Activated T-cell treated with anti-CD3 and anti-CD28 coated beads for 4 hours (primary cell): ENCODE data around the gene CACNA1B.

ENCODE experiments used
- DNase-seq: peaks from one replicate; pipeline ENCODE4 v3.0.0-alpha.2; 2020

CACNA1B gene

DNA sequence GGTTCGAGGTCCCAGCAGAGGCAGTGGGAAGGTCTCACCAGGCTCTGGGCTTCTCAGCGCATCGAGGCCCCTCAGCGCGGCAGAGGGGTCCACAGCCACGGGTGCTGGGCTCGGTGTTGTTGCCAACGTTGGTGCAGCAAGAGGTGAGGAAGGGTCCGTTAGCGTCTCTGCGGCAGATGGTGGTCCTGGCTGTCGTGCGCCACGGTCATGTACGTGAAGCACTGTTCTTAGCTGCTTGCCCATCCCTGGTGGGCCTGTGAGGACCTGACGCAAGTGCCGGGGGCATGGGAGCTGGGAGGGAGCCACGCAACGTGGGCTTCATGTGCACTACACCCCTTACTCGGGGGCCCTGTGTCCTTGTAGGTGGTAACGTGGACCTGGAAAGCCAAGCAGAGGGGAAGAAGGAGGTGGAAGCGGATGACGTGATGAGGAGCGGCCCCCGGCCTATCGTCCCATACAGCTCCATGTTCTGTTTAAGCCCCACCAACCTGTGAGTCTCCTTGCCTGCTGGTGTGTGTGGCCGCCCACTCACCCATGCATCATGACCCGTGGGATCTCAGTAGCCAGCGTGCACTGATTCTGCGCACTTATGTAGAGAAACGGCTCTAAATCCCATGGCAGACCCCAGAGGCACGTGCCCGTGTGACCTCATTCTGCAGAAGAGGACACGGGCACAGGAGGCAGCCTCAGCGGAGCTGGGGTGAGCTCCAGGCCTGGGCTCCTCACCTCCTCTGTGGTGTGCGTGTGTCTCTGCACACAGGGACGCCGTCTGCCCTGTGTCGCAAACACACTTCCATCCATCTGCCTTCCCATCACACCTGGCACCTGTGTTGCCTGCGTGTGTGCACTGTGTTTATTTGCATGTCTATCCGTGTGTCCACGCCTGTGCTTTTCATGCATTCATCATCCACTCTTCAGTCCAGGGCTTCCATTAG is 166.1 kb downstream of the CACNA1B start:
- no peak for DNase-seq

DNA sequence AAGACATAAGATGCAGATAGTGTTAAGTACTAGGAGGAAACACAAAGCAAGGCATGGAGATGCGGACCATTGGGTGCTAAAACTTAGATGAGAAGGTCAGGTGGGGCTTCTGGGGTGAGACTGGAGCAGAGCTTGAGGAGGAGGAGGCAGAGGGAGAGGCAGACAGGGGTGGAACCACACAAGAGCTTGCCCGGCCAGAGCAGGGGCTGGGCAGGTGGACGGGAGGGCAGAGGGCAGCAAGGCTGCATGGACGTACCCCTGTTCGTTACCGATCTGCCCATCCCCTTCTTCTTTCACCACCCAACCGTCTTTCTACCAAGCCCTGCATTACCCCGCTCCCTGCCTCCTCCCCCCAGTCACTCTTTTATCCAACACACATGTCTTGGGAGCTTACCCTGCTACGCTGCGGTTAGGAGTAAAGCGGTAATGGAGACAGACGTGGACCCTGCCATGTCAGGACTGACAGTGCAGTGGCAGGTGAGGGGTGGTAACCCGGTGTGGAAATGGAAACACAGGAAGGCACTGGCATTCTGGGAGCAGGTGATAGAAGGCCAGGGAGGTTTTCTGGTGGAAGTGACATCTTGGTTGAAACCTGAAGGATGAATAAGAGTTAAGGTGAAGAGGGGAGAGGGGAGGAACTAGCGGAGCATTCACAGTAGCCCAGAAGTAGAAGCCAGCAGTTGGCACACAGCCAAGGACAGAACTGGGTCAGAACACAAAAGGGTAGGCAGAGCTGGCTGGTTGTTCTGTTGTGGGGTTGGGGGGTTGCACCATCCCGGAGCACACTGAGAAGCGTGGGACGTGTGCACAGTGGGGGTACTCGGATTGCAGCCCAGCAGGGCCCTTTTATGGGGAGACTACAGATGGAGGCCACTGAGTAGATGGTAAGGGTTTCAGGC is 167.2 kb downstream of the CACNA1B start:
- no peak for DNase-seq

DNA sequence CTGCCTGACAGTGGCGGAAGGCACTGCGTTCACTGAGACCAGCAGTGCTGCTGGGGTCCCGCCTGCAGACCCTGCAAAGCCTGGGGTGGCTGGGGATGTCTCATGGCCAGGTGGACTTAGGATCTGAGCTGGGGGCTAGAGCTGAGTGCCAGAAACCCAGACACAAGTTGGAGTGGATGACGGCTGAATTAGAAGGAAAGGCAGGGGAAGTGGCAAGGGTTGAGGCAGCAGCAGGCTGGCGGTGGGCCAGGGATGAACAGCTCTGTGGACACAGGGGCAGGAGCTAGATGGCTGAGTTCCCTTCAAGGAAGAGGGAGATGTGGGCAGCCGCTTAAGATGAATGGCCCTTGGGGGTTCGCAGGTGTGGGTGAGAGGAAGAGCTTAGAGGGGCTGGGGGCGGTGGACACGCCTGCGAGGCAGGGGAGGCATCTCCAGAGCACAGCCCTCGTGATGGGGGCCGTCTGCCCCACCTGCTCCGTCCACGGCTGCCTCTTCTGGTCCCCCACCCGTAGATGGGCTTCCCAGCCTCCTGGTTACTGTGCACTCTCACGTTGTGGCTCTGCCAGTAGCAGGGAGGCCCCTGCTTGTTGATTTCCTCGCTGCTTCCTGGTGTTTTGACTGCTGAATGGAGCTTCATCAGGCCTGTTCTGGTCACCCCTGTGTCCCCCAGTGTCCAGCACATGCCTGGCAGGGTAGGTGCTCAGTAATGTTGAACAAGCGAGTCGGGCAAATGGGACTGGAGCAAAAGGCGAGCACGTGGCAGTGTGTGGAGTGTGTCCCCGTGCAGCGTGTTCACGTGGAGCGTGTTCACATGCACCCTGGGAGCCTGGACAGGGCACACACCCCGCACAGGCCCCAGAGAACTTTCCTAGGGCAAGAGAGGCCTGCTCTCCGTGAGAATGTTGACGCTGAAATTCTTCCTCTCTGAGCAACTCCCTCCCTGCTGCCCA is 168.2 kb downstream of the CACNA1B start:
- no peak for DNase-seq

DNA sequence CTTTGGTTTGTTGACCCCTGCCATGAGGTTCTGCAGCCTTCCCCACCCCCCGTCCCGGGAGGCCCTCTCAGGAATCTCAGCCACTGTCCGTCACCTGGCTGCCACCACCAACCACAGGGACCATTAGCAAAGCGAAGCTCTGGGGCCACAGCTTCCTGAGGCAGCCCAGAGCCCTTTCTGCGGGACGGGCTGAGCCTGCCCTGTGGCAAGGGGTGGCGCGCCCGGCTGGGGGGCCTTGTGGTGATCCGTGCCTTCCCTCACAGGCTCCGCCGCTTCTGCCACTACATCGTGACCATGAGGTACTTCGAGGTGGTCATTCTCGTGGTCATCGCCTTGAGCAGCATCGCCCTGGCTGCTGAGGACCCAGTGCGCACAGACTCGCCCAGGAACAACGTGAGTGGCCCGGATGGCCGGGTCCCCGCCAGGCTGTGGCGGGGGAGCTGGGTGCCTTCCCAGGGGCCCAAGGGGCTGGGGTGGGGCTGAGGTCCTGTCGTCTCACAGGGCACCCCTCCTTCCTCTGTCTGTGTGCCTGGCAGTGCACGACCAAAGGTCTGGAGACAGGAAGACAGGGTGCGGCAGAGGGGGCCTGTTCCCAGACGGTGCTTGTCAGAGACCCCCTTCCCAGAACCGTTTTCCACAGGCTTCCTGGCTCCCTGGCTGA is 169.2 kb downstream of the CACNA1B start:
- no peak for DNase-seq

DNA sequence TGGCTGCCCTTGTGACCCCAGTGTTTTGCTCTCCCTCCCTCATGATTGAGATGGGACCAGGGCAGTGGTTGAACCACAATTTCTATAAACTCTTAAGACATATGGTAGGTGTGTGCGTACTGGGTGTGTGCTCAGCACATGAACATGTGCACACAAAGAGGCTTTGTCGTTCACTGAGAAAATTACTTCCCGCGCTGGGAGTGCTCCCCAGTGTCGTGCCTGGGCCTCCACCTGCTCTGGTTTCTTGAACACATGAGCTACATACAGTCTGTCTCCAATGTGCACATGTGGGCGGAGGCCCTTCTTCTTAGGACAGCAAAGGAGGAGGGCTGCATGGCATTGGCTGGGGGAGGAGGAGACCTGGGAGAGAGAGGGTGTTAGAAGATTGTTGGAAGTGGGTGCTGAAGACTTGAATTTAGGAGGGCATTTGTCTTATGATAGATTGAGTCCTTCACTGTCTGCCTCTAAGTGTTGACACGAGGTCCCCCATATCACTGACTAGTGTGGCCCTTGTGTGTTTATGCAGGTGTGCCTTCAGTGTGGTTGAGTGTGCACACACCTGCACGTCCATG is 170.0 kb downstream of the CACNA1B start:
- DNase-seq, result no peak

DNA sequence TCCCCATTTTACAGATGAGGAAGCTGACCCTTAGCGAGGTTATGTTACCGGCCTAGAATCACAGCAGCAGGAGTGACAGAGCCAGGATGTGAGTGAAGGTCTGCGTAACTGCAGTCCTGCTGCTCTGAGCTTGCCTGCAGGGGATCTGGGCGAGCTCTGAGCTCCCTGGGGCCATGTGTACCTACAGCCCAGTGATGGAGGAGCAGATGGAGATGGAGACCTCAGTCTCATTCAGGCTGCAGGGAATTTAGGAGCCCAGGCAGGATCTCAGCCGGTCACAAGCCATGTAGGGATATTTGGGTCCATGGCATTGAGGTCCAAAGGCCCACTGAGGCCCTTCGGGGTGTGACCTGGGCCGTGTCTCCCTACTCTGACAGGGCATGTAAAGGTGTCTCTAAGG is 170.6 kb downstream of the CACNA1B start:
- DNase-seq, result no peak

DNA sequence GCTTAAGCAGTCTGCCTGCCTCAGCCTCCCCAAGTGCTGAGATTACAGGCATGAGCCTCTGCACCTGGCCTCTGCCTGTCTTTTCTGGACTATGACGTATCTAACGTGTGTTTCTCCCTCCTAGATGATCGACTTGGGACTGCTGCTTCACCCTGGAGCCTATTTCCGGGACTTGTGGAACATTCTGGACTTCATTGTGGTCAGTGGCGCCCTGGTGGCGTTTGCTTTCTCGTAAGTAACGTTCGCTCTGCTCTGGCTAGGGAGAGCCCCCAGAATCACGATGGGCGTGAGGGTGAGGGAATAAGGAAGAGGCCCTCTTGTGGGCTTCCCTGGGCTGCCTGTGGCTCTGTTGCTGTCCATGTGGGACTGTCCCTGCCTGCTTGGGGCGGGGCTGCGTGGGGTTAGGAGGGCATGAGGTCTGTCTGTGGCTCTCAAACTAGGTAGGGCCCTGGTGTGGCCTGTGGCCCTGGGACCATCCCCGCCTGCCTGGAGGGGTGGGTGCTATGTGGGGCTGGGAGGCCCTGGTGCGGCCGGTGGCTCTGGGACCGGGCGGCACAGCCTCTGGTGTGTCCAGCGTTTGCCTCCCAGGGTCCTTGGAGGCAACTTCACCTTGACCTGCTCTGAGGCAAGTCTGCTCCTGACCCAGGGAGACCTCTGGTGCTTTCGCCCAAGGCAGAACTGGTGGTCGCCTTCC is 171.7 kb downstream of the CACNA1B start:
- no peak for DNase-seq

DNA sequence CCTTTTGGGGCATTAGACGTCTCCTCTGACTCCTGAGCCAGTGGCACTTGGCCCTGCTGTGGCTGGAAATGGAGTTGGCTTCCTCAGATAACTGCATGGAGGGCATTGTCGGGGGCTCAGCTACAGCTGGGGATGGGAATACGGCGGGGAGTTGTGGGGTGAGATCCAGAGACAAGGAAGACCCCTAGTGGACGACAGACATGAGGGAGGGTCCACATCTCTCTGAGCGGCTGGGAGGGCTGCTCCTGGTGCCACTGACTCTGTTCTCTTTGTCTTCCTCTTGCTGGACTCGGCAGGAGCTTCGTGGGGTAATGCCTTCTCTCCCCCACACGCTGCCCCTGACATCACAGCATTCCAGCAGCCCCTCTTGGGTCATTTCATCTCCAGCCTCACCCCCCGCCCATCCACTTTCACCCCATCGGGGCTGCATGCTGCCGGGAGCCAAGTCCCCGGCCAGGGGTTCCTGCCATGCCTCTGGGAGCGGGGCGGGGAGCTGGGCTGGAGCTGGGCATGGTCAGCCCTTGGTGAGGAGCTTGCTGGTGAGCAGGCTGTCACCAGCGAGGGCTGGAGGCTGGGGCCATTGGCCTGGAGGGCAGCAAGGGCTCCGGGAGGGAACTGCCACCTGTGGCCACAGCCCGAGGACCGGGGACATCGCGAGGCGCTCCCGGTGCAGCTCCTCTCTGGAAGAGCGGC is 172.3 kb downstream of the CACNA1B start:
- DNase-seq, result no peak

DNA sequence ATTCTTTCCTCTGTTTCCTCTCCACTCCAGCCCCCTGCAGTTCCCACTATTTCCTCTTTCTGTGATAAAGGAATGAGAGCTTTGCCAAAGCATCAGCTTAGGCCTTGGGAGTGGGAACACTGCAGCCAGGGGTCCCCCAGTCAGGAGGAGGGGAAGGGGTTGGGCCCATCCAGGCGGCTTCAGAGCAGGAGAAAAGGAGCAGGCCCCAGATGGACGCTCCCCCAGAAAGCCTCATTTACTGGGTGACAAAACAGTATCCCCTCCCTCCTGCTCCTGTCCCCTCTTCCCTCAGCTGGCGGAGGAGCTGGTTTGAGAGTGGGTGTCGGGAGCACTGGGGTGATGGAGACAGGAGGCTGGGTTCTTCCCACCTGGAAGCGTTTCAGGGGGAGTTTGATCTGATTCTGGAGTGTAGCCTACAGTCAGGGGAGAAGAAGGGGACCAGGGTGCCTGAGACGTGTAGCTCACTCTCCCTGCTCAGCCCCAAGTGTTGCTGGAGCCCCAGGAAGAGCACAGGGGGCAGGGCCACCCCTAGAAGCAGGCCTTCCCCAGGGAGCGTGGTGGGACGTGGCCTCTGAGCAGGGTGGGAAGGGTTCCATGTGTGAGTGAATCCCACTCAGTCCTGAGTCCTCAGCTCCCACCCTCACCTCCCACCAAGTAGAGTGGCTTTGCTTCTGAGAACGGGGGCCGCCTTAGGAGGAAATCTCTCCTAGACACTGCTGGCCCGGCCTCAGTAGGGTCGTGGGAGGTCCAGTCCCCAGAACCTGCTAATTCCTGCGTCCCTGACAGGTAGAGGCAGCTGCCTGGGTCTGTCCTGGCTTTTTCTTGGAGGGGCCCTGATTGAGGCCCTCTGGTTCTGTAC is 173.1 kb downstream of the CACNA1B start:
- DNase-seq, result no peak

DNA sequence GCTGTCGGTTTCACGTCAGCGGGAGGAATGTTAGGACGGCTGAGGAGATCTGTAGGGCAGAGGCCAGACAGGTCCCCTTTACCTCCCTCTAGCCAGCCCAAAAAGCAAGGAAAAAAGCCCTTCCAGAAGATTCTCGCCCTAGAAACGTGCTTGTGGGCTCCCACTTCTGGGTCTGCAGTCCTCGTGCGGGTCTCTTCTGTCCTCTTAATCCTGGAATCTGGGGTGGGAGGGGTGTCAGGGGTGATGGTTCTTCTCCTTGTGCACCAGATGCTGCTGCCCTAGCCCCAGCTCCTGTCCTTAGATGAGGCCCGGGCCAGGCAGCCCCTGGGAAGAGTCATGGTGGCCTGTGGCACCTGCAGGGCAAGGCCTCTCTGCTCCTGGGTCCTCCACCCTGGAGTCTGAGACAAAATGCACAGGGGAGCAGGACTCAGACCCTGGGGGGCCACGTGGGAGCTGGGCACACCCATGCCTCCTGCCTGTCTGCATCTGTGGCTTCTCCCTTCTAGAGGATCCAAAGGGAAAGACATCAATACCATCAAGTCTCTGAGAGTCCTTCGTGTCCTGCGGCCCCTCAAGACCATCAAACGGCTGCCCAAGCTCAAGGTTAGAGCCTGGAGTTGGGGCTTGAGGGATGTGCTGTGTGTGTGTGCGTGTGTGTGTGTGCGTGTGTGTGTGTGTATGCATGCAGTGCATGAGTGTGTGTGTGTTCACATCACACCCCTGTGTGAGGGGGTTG is 174.2 kb downstream of the CACNA1B start:
- no peak for DNase-seq

DNA sequence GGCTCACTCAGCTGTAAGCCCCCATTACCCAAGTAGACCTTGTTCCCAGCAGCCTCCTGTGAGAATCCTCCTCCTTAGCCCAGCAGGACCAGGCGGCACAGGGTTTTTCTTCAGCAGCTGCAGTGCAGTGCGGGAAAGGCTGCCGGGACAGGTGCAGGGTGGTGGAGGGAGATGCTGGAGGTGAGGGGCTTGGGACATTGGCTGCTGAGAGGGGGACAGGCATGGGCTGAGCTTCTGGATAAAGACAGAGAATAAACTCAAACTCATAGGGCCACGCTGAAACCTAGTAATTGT is 174.7 kb downstream of the CACNA1B start:
- no peak for DNase-seq

DNA sequence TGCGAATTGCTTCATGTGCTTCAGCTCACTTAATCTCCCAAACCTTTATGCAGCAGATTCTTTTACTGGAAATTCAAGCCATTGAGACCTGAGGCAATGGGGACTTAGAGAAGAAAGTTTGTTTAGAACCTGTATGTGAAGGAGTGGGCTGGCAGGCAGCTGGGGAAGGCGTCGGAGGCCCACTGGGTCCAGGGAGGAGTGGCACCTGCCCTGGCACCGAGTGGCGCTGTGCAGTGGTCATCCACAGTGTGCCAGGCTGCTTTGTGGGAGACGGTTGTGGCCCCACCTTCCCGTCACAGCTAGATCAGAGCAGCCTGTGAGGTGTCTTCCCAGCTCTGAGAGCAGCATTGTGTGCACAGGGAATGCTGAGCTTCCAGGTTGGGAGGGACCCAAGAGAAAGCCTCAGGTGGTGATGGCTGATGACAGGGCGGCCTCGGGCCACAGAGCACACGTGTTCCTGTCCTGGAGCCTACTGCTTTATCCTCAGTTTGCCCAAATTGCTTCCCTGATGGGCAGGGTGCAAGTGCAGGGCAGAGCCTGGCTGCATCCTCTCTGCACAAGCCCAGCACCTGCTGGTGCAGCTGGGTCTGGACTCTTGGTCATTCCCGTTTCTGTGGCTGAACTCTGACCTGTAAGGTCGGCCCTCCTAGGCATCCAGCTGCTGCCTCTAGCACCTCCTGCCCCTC is 175.2 kb downstream of the CACNA1B start:
- DNase-seq, result no peak

DNA sequence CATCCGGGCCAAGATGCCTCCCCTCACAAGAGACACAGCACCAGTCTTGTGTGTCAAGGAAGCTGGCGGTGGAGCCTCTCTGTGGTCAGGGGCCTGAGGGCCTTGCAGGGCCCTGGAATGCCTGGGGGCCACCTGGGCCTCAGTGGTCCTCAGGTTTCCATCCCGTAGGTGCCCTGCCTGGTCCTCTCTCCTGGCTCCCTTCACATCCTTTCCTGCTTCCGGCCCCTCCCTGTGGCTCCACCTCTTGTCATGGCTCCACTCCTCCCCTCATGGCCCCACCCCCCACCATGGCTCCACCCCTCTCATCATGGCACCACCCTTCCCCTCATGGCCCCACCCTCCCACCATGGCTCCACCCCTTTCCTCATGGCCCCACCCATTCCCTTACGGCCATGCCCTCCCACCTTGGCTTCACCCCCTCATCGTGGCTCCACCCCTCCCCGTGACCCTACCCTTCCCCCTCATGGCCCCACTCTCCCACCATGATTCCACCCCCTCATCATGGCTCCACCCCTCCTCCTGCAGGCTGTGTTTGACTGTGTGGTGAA is 175.8 kb downstream of the CACNA1B start:
- no peak for DNase-seq

DNA sequence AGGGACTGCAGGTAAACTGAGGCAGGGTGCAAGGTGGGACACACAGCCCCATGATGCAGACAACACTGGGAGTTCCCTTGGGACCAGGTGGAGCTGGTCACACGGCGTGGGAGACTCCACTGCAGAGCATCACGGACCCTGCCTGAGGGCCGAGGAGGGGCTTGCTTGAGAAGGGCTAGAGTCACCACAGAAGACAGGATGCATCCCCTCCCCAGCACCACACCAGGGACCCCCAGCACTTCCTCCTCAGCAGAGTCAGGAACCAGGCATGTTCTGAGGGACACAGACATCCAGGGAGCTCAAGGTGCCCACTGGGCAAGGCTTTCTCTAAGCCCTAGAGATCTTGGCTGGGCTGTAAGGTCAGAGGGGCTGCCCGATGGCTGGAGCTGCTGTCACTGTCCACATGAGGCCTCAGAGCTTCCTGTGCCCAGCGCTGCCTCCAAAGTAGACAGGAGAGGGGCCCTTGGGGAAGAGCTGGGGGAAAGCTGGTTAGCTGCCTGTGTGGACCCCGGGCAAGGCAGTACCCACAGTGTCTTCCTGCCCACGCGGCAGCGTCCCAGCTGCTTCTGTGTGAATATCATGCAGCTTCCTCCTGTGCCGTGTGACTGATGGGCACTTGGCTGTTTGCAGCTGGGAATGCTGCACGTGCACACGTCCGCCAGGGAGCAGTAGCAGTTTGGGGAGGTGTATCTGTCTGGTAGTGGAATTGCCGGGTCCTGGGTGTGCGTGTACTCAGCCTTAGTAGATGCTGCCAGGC is 176.6 kb downstream of the CACNA1B start:
- no peak for DNase-seq

DNA sequence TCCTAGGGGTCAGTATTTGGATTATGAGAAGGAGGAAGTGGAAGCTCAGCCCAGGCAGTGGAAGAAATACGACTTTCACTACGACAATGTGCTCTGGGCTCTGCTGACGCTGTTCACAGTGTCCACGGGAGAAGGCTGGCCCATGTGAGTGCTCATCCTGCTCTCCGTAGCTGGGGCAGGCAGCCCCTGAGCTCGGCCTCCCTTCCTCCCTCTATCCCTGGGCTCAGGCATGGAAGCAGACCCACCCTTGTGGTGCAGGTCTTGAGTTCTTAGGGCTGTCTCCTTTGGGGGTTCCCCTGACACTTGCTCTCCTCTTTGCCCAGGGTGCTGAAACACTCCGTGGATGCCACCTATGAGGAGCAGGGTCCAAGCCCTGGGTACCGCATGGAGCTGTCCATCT is 180.1 kb downstream of the CACNA1B start:
- no peak for DNase-seq

DNA sequence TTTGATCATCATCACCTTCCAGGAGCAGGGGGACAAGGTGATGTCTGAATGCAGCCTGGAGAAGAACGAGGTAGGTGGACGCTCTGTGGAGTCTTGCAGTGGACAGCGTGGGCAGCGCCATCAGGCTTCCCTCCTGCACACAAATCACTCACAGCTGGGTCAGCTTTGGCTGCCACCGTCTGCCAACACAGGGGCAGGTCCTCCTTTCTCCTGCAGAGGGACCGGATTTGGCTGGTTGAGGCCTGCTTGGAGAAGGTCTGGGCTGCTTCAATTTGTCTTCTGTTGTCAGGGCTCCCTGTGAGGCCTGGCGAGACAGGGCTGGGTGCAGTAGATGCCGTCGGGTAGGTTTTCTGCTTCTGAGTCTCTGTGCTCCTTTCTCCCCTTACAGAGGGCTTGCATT is 180.6 kb downstream of the CACNA1B start:
- no peak for DNase-seq

DNA sequence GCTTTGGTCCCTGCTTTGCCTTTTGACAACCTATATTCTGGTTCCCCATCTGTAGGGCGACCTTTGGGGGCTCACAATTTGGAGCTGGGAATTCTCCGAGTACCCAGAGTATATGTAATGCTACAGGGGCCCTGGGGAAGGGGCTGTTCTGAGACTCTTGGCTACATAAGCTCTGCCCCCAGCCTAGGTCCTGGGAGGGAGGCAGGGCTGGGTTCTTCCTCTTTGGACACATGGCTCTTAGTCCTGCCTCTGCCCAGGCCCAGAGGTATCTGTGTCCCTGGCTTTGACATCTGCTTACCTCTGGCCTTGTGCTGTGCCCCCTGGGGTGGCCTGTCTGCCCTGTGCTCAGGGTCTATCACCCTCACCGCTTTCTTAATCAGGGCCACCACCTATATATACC is 181.6 kb downstream of the CACNA1B start:
- no peak for DNase-seq
